Umbilical cord (tissue), 2 donors: ENCODE results near the gene OR11H1. TPM values are rescaled to one million over a fixed set of nuclear protein-coding genes. Genes with fewer than 3 reads are reported as not detected.
"Not testable (repeated sequence)": the region's sequence is repeated elsewhere in the genome, so short reads cannot be mapped to it uniquely, and the experiment has no call there.

Experiments used
- DNase-seq: peaks from one replicate; pipeline ENCODE4 v3.0.0-alpha.2; 2015; ENCODE audit warnings: low spot score
- total RNA-seq: library from RNA; depleted of rRNA; stranded (reverse); fragments of >200 nt; gene quantifications from one replicate; pipeline ENCODE4 v1.2.3, GENCODE V29; 2014; ENCODE audit warnings: low replicate concordance; ENCODE audit not compliant: insufficient read depth

The OR11H1 gene, protein sequence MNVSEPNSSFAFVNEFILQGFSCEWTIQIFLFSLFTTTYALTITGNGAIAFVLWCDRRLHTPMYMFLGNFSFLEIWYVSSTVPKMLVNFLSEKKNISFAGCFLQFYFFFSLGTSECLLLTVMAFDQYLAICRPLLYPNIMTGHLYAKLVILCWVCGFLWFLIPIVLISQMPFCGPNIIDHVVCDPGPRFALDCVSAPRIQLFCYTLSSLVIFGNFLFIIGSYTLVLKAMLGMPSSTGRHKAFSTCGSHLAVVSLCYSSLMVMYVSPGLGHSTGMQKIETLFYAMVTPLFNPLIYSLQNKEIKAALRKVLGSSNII
- 1.4 TPM for total RNA-seq

DNA sequence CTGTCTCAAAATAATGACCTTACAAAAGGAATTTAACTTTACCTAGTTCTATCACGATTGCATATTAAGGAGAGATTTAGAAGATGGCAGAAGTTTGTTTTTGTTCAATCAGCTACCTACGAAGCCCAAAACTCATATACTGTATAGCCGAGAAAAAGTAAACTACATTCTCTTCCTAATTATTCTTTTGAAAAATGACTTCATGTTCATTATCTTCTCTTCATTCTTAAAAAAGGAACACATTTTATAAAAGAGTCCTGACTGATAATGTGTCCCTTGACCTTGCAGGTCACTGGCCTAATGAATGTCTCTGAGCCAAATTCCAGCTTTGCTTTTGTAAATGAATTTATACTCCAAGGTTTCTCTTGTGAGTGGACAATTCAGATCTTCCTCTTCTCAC lies at the start of gene OR11H1:
OR11H1 (plus strand) TSS at position 301 of the 400 bp plus-strand sequence; CDS start at position 301, 0 bp downstream.
- DNase-seq, result not testable (repeated sequence)

DNA sequence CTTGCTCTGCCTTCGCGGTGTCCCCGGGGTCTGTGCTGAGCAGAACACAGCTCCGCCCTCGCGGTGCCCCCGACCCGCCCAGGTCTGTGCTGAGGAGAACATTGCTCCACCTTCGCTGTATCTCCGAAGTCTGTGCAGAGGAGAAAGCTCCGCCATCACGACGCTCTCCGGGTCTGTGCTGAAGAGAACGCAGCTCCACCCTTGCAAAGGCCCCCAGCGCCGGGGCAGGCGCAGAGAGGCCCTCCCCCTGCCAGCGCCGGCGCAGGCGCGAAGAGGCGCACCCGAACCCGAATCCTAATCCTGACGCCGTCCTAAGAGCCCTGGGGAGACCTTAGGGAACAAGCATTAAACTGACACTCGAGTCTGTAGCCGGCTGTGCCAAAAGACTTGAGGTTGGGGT lies 18.0 kb upstream of the OR11H1 start:
- not testable (repeated sequence) for DNase-seq

DNA sequence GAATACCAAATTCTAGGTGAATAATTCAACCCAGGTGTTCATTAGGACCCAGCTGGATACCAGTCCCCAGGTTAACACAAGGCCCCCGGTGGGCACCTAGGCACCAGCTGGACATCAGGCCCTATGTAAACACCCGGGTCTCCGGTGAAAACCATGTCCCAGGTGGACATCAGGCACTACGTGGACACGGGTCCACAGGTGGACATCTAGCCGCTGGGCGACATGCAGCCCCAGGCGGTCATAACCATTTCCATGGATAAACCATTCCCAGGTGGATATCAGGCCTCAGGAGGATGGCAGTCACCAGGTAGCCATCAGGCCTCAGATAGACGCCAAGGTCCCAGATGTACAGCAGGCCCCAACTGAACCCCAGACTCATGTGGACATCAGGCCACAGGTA lies 12.1 kb upstream of the OR11H1 start:
- DNase-seq, result not testable (repeated sequence)

DNA sequence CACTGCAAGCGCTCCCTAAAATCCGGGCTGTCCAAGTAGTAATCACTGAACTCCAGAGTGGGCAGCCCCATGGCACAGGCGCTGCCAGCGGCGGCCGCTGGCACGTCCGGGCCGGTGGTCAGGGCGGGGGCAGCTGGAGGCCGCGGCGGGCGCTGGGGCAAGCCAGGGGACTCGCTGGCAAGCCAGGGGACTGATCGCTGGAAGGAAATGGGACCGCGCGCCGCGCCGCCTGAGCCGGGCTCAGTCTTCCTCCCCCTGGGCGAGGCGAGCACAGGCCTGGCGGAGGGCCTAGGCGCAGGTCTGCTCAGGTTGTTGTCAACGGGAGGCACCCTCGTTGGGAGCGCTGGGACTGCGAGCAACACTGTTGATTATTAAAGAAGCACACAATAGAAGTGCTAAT lies 25.8 kb downstream of the OR11H1 start:
- DNase-seq, result not testable (repeated sequence)

DNA sequence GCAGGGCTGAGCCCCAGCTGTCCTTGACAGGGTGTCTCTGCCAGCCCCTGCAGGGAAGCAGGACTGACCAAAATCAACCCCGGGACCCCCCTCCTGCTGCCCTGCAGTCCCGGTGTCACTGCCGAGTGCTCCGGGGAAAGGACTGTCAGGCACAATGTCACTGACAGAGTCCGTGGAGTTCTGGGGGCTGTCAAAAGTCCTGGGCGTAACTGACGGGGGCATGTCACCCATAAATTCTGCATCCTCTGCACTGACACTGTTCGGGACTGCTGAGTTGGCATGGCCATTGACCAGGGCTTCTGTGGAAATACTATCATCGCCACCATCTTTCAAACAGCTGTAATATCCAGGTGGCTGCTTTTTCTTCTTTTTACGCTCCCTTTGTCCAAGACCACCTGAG lies 35.5 kb downstream of the OR11H1 start:
- DNase-seq, result not testable (repeated sequence)

DNA sequence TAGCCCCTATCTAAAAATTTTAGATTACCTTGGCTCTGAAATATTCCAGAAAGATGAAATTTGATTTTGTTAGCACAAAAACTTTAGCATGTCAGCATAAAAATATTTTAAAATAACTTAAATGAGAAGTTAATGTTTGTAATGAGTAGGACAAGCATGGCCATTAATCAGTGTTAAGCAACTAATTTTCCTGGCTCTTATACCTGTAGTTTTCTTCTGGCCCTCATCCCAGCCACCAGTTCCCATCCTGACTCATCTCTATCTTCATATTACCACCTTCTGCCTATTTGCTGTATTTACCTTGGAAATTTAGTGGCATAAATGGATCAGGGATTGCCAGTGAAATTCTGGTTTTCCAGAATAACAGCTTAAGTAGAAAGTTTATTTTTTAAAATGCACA lies 37.1 kb downstream of the OR11H1 start:
- DNase-seq, result not testable (repeated sequence)

Other genes starting within 250 kb of the OR11H1 start
- gene POTEH, start 161.8 kb downstream of the OR11H1 start, total RNA-seq, result not detected